NCI-H524 treated with DMSO at 0.1 percent for 48 hours (cell line): ENCODE data around the gene PTTG1IP.
"Not testable (repeated sequence)": the region's sequence is repeated elsewhere in the genome, so short reads cannot be mapped to it uniquely, and the experiment has no call there.

ENCODE experiments used
- DNase-seq: peaks from one replicate; lab custom pipeline; 2025; lab: John Stamatoyannopoulos, UW

The PTTG1IP gene

GRCh38 chr21:44881198-44881872 lies 7.8 kb upstream of the PTTG1IP start:
- DNase-seq, result no peak

GRCh38 chr21:44880405-44881197 lies 7.1 kb upstream of the PTTG1IP start:
- DNase-seq, result no peak

- not testable (repeated sequence) for DNase-seq
Measured at GRCh38 chr21:44879238-44879637, 5.7 kb upstream of the PTTG1IP start.

- no peak for DNase-seq
Measured at GRCh38 chr21:44878053-44878982, 4.8 kb upstream of the PTTG1IP start.

GRCh38 chr21:44876849-44877575 lies 3.5 kb upstream of the PTTG1IP start:
- DNase-seq, result no peak

GRCh38 chr21:44875316-44875700 lies 1.8 kb upstream of the PTTG1IP start:
- DNase-seq, result no peak

GRCh38 chr21:44874497-44875315 lies 1.2 kb upstream of the PTTG1IP start:
- no peak for DNase-seq

- no peak for DNase-seq
Measured at GRCh38 chr21:44874240-44874496, 678 bp upstream of the PTTG1IP start.

- no peak for DNase-seq
Measured at GRCh38 chr21:44872649-44873355, 688 bp downstream of the PTTG1IP start.

- DNase-seq, result no peak
Measured at GRCh38 chr21:44872323-44872648, 1.2 kb downstream of the PTTG1IP start.

GRCh38 chr21:44871576-44872269 lies 1.8 kb downstream of the PTTG1IP start:
- no peak for DNase-seq

- no peak for DNase-seq
Measured at GRCh38 chr21:44870748-44871495, 2.6 kb downstream of the PTTG1IP start.

- DNase-seq, result no peak
Measured at GRCh38 chr21:44869781-44870747, 3.4 kb downstream of the PTTG1IP start.

- no peak for DNase-seq
Measured at GRCh38 chr21:44868707-44869106, 4.8 kb downstream of the PTTG1IP start.

- no peak for DNase-seq
Measured at GRCh38 chr21:44867999-44868700, 5.3 kb downstream of the PTTG1IP start.

- DNase-seq, result no peak
Measured at GRCh38 chr21:44867464-44867863, 6.0 kb downstream of the PTTG1IP start.

- DNase-seq, result peak; percentile 55
Measured at GRCh38 chr21:44866780-44867179, 6.7 kb downstream of the PTTG1IP start.
